ENCODE measurements around the gene WDSUB1.

Gene WDSUB1

GRCh38 chr2:159199236-159199635 lies 87.3 kb downstream of the WDSUB1 start:
- DNase-seq (ENCODE audit: low read depth in 2 of 2) = no peak

GRCh38 chr2:159196393-159196925 lies 90.0 kb downstream of the WDSUB1 start:
- no peak for DNase-seq (ENCODE audit: low read depth in 2 of 2)

- no peak for DNase-seq (ENCODE audit: low read depth in 2 of 2)
Measured at GRCh38 chr2:159195697-159196096, 90.8 kb downstream of the WDSUB1 start.

- no peak for DNase-seq (ENCODE audit: low read depth in 2 of 2)
Measured at GRCh38 chr2:159194241-159194640, 92.3 kb downstream of the WDSUB1 start.

- no peak for DNase-seq (ENCODE audit: low read depth in 2 of 2)
Measured at GRCh38 chr2:159193791-159194190, 92.7 kb downstream of the WDSUB1 start.

GRCh38 chr2:159192371-159192918 lies 94.1 kb downstream of the WDSUB1 start:
- DNase-seq (ENCODE audit: low read depth in 2 of 2) = no peak

- no peak for DNase-seq (ENCODE audit: low read depth in 2 of 2)
Measured at GRCh38 chr2:159188449-159188848, 98.1 kb downstream of the WDSUB1 start.

- DNase-seq (ENCODE audit: low read depth in 2 of 2) = no peak
Measured at GRCh38 chr2:159187106-159187505, 99.4 kb downstream of the WDSUB1 start.

- DNase-seq (ENCODE audit: low read depth in 2 of 2) = no peak
Measured at GRCh38 chr2:159186462-159186861, 100.0 kb downstream of the WDSUB1 start.
